Glomerular visceral epithelial cell (primary cell): ENCODE data around the gene ANXA4.
A peak's percentile ranks its signal among the peaks of the same experiment; 100 is the strongest.
"Not testable (repeated sequence)": the region's sequence is repeated elsewhere in the genome, so short reads cannot be mapped to it uniquely, and the experiment has no call there.

ENCODE experiments used
- DNase-seq: peaks from one replicate; pipeline ENCODE4 v3.0.0-alpha.2; 2016; ENCODE audit errors: extremely low spot score

The ANXA4 gene

DNA sequence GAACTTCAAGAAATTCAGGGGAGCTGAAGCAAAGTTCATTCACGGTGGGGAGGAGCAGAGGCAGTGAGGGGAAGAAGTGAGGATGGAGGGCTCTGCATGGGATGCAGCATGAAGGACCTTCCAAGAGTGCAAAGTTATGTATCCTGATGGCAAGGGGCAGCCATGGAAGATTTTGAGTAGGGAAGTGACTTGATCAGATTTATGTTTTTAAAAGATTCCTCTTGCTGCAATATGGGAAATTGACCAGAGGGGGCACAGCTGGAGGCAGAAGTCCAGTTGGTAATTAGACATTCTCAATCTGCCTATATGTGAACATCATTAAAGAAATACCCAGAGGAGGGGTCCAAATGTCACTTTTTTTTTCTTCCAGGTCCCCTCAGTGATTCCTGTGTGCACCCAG lies 21.5 kb upstream of the ANXA4 start:
- DNase-seq = no peak

DNA sequence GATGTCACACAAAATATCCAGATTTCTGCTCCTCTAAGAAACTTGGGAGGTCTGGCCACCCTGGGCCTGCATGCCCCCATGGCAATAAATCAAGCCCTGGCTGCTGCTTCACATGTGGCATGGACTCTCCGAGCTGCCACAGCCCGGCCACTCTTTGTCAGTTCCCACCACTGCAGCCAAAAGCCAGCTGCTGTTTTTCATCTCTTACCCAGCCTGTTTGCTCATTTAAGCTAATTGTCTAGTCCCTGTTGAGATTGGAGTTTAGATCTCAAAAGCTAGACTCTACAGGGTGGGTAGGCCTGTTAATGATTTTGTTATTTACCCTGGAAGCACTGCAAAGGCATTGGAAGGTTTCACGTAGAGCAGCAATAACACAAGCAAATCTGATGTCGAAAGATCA lies 20.9 kb upstream of the ANXA4 start:
- DNase-seq = no peak

DNA sequence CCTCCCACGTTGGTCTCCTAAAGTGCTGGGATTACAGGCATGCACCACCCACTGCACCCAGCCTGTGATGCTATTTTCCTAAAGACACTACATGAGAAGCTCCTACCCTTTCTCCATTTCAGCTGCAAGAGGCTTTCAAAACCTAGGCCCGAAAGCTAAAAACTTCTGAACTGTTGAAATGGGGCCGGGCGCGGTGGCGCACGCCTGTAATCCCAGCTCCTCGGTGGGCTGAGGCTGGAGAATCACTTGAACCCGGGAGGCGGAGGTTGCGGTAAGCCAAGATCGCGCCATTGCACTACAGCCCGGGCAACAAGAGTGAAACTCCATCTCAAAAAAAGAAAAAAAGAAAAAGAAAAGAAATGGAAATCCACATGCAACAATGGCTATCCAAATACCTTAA lies 18.1 kb upstream of the ANXA4 start:
- no peak for DNase-seq

DNA sequence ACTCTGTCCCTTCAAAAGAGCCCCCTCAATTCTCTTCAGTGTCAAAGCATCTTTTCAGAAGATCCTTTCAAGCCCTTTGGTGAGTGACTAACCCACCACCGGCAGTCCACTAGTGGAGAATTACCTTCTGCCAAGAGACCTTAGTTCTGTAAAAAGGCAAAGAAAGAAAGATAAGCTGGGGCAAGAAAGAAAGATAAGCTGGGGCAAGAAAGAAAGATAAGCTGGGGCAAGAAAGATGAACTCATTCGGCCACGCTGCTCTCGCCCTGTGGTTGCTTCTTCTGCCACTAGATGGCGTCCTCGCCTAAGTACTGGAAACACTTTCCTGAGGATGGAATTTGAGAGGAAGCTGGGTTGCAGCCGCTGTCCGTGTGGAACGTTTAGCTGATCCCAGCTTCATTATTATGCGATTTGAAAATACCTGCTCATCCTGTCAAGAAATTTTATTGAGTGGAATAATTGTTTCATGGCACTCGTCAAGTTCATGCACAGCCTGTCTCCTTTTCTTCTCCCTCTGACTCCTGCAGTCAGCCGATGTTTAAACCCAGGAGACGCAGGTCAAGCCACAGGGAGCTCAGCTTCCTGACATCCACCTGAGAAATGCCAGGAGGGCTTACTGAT lies 17.3 kb upstream of the ANXA4 start:
- DNase-seq = peak; percentile 75

DNA sequence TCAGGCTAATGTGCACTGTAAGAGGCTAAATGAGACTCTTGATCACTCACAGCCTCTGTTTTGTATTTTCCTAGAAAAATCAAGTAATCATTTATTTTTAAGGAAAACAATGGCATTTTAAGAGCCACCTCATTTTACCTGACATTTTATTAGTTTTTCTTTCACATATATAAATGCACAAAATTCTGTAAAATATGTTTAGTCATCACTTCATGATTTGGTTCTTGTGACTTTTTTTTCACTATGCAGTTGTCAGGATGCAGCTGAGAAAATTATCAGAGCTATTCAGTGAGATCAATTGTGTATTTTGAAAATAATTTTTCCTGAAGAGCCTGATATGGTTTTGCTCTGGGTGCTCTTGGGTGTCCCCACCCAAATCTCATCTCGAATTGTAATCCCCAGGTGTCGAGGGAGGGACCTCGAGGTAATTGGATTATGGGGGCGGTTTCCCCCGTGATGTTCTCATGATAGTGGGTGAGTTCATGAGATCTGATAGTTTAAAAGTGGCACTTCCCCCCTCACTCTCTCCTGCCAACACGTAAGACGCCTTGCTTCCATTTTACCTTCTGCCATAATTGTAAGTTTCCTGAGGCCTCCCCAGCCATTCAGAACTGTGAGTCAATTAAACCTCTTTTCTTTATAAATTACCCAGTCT lies 16.1 kb upstream of the ANXA4 start:
- no peak for DNase-seq

DNA sequence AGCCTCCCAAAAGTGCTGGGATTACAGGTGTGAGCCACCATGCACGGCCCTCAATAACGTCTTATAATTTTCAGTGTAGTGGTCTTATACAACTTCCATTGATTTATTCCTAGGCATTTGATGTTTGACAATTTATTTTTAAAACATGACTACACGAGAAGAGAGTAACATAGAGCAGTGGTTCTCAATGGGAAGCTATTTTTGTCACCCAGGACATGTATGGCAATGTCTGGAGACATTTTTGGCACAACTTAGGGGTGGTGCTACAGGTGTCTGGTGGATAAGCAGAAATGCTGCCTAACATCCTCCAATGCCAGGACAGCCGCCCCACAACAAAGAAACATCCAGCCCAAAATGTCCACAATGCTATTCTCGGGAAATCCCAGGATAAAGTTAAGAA lies 12.7 kb upstream of the ANXA4 start:
- no peak for DNase-seq

DNA sequence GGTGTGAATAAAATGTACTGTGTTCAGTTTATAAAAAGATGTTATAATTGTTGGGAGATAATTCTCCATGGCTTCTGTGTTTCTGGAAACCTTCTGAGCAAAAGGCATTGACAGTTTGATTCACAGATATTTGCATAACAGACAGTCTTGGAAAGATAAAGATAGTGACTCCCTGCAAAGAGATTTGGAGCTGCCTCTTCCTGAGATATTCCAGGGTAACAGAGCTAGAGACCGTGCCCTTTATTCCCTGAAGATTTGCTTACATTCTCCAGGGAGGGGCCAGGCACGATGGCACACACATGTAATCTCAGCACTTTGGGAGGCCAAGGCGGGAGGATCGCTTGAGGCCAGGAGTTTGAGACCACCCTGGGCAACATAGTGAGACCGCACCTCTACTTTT lies 12.2 kb upstream of the ANXA4 start:
- DNase-seq = no peak

DNA sequence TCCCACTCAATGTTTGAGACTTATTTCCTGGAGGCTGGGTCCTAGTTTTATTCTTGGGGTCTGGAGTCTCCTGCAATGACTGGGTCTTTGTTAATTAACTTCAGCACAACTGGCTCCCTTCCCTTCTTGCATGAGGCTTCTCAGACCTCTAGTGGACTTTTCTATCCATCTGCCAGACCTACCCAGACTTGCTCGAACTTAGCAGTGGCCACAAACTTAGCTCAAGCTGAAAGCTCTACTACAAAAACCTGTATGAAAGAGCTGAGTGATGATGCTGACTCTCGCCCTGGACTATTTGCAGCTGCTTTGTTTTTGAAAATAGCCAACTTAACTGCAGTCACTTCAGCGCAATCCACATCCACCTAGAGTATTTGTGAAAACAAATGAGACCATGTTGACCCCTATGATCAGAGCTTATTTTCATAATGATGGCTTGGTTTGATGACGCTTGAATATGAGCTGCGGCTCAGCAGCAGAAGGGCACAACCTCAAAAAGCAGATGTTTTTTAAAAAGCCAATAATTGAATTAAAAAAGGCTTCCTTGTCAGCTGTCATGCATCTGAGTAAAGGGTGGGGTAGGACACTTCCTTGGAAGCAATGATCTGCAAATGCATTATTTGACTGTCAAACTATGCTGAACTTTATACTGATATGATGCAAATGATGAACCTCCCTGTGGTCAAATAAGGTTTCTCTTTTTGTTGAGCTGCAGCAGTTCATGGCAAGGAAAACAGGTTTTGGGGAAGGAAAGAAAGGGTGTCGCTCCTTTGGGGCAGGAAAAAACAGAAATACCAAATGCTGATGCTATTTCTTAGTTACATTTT lies 10.6 kb upstream of the ANXA4 start:
- no peak for DNase-seq

DNA sequence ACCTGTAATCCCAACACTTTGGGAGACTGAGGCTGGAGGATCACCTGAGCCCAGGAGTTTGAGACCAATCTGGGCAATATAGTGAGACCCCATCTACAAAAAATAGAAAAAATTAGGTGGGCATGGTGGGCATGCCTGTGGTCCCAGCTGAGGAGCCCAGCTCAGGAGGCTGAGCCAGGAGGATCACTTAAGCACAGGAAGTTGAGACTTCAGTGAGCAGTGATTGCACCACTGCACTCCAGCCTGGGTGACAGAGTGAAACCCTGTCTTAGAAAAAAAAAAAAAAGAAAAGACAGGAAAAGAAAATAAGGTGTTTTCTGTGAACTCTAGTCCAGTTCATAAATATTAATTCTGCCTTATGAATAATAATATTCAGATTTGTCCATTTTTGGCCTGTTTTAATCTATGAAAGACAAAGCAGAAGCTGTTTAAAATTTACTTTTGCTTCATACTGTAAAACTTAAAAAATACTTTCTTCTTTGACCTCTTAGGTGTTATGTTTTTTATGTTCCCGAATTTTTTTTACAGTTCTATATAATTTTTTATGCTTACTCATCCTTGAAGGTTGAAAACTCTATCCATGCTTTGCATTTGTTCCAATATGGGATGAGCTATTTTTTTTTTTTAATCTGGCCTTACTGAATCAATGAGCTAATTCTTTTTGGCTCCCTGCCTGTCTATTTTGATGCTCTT lies 8.4 kb upstream of the ANXA4 start:
- DNase-seq = no peak

DNA sequence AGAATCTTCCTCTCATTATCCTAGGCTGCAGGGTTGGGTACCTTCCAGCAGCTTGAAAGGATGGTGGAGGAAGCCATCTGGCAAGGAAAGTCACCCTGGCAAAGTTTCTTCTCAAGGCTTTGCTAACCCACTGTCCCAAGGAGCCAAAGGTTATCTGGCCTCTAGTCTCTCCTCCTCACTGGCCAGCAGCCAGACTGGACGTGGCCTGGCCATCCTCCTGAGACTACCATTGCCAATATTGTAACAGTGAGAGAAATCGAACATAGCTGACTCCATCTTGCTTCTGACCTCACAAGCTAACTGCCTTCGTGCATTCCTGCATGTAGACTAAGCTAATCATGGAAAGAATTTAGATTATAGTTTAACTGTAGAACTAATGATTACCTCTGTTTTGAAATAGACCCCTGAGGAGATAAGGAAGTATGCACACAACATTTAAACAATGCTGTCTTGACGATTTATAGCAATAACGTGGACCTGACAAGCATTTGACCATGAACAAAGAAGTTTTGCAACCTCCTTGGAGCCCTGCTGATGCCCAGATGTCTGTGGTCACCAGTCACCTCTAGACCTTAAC lies 7.8 kb upstream of the ANXA4 start:
- DNase-seq = no peak

DNA sequence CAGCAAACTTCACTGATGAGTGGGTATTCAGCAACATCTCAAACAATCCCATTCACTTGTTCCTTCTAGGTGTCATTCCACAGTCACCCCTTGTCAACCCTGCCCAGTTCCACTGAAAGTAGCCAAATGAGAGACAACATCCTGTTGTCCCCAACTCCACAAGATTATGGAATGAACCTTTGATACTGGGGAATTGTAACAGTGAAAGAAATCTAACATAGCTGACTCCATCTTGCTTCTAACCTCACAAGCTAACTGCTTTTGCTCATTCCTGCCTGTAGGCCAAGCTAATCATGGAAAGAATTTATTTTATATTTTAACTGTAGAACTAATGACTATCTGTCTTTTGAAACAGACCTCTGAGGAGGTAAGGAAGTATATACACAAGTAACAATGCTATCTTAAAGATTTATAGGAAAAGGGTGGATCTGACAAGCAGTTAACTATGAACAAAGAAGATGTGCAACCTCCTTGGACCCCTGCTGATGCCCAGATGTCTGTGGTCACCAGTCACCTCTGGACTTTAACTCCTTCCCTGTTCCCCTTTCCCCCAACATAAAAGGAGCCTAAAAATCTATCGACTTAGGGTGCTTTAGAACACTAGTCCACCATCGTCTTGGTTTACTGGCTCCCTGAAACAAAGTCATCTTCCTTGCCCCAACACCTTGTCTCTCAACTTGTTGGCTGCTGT lies 6.9 kb upstream of the ANXA4 start:
- no peak for DNase-seq

DNA sequence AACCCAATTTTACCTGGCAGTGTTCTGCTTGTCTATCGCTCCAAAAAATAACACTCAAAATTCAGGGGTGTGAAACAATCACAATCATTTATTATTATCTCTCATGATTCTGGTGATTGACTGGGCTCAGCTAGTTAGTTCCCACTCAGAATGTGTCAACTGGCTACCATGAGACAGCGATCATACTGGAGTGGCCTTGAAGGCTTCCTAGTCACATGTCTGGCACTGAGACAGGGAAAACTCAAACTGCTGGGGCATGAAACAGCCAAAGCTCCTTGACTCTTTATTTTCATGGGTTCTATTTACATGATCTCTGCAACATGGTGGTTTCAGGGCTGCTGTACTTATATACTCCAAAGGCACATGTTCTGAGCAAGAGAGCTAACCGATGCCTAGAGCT lies 6.2 kb upstream of the ANXA4 start:
- DNase-seq = no peak

DNA sequence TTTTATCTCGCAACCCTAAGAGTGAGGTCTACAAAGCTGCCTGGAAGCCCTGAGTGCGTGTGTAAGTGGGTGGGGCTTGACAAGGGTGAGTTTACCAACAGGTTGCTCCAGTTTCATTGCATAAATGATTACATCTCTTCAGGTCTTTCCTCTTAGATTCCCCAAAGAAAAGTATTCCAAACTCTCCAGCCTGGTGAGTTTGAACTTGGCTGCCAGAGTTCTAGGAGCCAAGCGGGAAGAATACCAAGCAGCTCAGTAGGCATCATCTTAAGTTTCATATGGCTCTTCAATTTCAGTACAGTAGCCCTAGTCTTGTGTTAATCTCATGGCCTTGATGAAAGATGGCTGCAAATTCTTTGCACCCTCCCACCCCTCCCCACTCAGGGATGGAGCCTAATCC lies 3.8 kb upstream of the ANXA4 start:
- DNase-seq = not testable (repeated sequence)

DNA sequence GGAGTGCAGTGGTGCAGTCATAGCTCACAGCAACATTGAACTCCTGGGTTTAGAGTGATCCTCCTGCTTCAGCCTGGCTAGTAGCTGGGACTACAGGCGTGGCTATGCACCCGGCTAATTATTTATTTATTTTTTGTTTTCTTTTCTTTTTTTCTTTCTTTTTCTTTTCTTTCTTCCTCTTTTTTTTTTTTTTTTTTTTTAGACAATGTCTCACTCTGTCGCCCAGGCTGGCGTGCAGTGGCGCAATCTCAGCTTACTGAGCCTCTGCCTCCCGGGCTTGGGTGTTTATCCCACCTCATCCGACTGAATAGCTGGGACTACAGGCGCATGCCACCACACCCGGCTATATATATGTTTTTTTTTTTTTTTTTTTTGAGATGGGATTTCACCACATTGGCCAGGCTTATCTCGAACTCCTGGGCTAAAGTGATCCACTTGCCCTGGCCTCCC lies 1.4 kb upstream of the ANXA4 start:
- peak; percentile 39 for DNase-seq

DNA sequence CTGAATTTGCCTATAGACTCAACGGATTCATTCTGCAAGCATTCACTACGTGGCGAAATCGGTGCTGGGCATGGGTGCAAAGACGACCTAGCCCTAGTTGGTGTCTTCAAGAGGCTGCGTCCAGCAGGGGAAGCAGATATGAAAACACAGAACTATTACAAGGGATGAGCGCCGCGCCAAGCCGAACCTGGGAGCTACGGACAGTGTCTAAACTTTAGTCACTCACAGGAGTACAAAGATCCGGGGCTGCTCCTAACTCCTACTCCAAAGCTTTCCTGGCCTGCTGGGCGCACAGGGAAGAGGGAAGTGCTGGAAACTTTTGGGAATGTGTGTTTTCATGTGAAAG lies 732 bp upstream of the ANXA4 start:
- peak; percentile 72 for DNase-seq

DNA sequence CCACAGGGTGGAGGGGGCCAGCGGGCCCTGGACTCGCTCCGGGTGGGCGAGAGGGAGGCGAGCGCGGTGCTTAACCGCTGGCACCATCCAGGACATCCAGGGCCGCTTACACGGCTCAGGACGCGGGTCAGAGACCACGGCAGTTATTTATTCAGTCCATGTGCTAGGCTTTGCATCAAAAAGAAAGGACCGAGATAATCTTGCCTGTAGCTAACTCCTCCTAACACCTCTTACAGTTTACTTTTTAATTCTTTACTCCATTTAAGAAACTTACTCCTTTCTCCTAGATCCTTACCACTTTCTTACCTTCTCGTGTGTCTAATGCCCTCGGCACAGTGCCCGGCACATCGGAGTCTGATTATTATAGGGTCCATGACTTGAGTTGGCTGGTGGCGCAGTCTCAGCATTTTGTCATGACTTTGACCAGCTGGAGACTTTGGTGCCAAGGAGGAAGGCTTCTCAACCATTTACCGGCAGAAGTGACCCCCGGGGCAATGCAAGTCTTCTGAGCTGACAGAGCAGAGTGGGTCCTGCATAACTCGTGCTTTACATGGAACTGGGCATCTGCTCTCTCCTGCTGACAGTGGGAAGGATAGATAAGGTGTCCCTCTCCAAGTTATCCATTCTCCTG lies 503 bp downstream of the ANXA4 start:
- DNase-seq = peak; percentile 33

DNA sequence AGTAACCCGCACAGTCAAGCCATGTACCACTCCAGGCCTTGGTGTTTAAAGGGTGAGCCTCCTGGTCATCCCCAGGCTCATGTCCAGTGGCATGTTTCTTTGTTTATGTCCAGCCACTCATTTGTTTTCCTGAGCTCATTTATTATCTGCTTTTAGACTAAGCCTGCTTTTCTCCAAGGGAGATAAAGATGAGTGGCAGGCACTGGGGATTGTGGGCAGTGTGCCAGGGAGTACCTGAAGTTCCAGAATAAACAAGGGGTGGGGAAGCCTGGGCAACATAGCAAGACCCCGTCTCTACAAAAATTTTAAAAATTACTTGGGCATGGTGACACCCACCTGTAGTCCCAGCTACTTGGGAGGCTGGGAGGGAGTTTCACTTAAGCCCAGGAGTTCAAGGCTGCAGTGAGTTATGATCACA lies 1.9 kb downstream of the ANXA4 start:
- DNase-seq = no peak

DNA sequence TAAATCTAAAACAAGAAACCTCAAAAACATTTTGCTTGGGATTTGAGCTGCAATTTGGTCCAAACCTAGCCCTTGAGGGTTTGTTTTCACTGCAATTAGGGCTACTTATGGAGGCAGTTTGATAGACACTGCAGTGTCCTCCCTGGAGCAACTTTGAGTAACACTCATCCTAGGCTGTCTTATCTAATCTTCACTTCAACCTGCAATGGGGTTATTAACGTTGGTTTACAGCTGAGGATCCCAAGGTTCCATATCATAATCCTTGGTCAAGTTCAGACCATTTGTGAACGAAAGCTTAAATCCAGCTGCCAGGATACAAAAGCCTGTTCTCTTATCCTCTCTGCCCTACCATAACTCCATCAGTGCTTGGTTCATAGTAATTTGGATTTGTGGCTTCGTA lies 2.5 kb downstream of the ANXA4 start:
- no peak for DNase-seq

DNA sequence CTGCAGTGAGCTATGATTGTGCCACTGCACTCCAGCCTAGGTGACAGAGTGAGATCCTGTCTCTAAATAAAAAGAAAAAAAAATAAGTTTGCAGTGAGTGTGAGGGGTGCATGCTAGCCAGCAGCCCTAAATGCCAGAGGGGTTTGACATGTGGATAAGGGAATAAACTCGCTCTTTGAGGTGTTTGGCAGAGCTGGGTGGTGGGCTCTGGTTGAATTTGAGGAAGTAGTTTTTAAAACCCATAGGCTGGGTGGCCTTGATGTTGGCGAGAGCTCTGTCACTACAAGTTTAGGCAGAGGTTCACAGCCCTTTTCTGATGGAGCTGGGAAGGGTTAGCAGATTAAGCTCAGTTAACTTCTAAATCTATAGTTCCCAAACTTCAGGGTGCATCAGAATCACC lies 3.1 kb downstream of the ANXA4 start:
- DNase-seq = no peak

DNA sequence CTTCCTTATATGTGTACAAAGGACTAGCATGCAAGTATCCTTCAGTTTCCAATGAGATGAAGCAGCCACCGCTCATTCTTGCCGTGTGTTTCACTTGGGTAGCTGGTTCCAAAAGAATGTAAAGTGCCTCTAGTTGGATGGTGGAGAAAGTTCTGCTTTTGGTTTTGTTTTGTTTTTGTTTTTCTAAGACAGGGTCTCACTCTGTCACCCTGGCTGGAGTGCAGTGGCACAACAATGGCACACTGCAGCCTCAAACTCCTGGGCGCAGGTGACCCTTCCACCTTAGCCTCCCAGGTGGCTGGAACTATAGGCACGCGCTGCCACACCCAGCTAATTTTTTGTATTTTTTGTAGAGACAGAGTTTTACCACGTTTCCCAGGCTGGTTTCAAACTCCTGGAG lies 8.3 kb downstream of the ANXA4 start:
- no peak for DNase-seq
